ENCODE data around the gene PPP1R14B.

GRCh38 chr11:64237484-64237951 lies 9.2 kb downstream of the PPP1R14B start:
- TF ChIP-seq, protein P1, sequence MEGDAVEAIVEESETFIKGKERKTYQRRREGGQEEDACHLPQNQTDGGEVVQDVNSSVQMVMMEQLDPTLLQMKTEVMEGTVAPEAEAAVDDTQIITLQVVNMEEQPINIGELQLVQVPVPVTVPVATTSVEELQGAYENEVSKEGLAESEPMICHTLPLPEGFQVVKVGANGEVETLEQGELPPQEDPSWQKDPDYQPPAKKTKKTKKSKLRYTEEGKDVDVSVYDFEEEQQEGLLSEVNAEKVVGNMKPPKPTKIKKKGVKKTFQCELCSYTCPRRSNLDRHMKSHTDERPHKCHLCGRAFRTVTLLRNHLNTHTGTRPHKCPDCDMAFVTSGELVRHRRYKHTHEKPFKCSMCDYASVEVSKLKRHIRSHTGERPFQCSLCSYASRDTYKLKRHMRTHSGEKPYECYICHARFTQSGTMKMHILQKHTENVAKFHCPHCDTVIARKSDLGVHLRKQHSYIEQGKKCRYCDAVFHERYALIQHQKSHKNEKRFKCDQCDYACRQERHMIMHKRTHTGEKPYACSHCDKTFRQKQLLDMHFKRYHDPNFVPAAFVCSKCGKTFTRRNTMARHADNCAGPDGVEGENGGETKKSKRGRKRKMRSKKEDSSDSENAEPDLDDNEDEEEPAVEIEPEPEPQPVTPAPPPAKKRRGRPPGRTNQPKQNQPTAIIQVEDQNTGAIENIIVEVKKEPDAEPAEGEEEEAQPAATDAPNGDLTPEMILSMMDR (conservative IDR thresholded peaks at IDR 0.05), result no peak
- TF ChIP-seq ZFX (IDR thresholded peaks at IDR 0.05), result no peak

Data from C4-2B (cell line).